Stimulated activated CD4-positive, alpha-beta T cell treated with anti-CD3 and anti-CD28 coated beads, Interleukin-4, amount 100 ng/mL, for 48 hours (primary cell): ENCODE measurements around the gene OR5H1.
"Not testable (repeated sequence)": the region's sequence is repeated elsewhere in the genome, so short reads cannot be mapped to it uniquely, and the experiment has no call there.

Experiments used
- DNase-seq, 2 donors: peaks; one replicate each; pipeline ENCODE4 v3.0.0-alpha.2; 2020; ENCODE audit warnings: low read depth in 2 of 2

OR5H1 gene

DNA sequence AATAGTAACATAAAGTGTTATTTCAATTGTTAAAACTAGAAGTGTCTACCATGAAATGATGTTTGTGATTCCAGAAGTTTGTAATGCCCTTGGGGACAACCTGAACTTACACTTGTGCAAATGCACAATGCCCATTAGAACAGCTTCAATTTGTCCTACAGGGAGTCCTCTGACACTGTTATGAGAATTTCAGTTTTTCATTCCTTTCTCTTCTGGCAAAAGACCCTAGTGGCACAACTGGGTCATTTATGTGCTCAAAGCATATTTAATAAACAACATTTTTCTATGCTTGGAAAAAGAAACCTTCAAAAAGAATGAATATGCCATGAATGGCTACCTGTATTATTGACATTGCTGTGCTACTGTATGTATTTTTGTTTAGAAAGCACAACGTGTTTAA lies at the start of gene OR5H1:
Gene OR5H1 (plus strand): TSS at position 301 of the 400 bp plus-strand sequence. CDS start 1,977 bp downstream, outside the sequence.
- no peak for DNase-seq

GRCh38 chr3:98086873-98087272 lies 43.6 kb upstream of the OR5H1 start, which contains the start of gene OR5AC2:
TSS of gene OR5AC2 (plus strand) at chr3:98087173. CDS start at chr3:98087173, 0 bp downstream.
- no peak for DNase-seq

DNA sequence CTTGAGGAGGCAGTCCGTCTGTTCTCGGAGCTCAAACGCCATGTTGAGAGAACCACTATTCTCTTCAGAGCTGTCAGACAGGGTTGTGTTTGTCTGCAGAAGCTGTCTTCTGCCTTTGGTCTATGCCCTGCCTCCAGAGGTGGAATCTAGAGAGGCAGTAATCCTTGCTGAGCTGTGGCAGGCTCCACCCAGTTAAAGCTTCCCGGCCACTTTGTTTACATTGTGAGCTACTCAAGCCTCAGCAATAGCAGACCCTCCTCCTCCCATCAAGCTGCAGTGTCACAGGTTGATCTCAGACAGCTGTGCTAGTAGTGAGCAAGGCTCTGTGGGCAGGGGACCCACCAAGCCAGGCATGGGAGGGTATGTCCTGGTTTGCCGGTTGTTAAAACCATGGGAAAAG lies 34.6 kb upstream of the OR5H1 start:
- DNase-seq: no peak

DNA sequence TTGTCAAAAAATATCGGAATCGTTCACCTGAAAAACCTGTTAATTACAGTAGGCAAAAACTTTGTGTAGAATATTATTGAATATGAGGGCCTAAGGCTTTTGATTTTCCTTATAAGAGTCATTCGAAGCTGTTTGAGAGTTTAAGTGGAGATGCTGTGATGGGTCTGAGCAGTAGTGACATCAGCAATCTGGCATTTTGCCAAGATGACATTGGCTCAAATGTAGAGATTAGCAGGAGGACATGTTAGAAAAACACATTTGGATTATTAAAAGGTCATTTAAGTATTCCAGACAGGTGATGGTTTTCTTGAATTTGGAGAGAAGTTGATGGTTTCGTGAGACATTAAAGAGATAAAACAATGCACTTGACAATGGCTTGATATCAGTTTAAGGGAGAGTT lies 30.7 kb upstream of the OR5H1 start:
- no peak for DNase-seq

DNA sequence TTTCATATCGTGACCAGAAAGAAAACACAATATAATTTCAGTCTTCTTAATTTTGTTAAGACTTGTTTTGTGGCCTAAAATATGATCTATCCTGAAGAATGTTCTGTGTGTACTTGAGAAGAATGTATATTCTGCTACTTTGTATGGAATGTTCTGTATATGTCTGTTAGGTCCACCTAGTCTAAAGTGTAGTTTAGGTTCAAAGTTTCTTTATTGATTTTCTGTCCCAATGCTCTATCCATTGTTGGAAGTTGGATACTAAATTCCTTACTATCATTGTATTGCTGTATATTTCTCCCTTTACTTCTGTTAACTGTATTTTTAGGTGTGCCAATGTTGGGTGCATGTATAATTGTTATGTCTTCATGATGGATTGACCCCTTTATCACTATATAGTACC lies 22.4 kb upstream of the OR5H1 start:
- no peak for DNase-seq

GRCh38 chr3:98109807-98110549 lies 20.5 kb upstream of the OR5H1 start:
- no peak for DNase-seq

GRCh38 chr3:98110550-98110908 lies 20.0 kb upstream of the OR5H1 start:
- DNase-seq: no peak

DNA sequence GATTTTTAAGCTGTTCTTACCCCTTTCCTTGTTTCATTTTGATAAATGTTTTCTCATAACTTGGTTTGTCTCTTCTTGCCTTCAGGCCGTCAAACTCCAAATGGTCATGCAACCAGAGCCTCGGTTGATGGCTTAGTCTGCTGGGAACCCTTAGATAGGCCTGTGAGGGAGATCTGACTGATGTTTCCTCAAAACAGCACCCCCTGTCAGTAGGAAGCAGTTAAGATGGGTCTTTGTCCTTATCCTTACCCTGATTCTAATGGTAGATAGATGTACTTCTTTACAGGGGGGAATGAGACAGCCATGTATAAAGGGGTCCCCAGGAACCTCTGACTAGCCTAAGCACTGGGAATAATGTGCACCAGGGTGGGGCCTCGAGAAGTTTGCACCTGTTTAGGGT lies 16.3 kb upstream of the OR5H1 start:
- DNase-seq: no peak

DNA sequence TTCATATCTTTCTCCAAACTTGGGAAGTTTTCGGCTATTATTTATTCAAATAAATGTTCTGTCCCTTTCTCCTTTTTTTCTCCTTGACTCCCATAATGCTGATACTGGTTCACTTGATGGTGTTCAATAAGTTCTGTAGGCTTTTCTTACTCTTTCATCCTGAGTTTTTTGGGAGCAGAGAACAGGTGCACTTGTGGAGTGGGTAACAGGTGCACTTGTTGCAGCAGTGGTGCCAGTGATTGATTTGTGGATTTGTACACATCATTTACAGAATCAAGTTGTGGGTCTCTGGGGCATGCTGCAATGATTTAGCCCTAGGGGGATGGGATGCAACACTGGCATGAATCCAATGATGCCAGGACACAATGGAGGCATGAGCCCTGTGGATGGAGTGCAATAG lies 14.8 kb upstream of the OR5H1 start:
- no peak for DNase-seq

GRCh38 chr3:98136631-98137030 lies 6.1 kb downstream of the OR5H1 start:
- no peak for DNase-seq

DNA sequence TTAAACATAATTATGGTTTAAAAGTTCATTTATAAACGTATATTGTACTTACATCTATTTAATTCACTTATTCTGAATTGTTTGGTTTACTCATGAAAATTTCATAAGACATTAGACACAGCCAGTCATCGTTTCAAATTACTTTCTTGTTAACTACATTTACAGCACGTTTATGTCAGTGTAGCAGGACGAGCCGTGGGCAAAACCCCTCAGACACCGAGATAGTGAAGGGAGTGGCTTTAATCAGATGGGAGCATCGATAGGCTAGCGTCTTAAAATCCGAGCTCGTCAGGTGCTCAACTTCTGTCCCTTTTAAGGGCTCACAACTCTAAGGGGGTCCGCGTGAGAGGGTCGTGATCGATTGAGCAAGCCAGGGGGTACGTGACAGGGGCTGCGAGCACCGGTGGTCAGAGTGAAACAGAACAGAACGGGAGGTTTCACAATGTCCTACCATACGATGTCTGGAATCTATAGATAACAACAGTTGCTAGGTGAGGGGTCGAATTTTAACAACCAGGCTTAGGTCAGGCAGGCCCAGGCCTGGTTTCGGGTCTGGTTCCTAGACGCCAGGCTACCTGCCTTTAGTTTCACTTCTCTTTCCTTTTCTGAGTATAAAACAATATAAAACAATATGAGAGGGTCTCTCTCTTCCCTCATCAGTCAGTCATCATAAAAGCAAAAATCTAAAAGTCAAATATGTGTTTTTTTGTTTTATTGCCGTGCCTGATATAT lies 7.5 kb downstream of the OR5H1 start:
- DNase-seq: not testable (repeated sequence)

DNA sequence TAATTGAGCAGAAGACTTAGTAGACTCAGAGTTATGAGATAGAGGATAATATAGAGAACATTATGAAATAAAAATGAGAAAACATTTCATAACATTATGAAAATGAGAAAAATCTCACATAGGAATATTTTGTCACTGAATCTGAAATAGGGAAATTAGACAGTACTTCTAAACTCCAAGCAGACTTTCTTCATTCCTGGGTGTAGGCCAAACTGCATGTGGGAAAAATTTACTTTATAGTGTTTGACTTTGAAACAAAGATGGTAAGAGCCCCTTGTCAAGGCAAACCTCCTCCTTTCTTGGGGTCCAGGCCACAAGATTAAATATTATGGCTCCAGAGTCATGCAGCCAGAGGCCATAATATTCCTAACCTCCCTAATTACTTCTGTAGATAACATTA lies 10.0 kb downstream of the OR5H1 start:
- DNase-seq: no peak

DNA sequence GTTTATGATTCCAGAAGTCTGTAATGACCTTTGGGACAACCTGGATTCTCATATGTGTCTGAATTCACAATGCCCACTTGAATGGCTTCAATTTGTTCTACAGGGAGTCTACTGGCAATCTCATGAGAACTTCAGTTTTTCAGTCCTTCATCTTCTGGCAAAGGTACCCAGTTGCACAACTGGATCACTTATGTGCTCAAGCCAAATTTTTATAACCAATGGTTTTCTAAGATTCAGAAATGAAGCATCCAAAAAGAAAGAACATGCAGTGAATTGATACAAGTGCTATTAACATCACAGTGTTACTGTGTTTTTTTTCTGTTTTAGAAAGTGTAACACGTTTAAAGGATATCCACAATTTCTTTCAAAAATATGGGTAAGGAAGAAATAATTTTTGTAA lies 16.7 kb downstream of the OR5H1 start, which contains the start of gene OR5H14:
Gene OR5H14 (plus strand): TSS at position 301 of the 400 bp plus-strand sequence. CDS start 1,907 bp downstream, outside the sequence.
- DNase-seq: no peak

DNA sequence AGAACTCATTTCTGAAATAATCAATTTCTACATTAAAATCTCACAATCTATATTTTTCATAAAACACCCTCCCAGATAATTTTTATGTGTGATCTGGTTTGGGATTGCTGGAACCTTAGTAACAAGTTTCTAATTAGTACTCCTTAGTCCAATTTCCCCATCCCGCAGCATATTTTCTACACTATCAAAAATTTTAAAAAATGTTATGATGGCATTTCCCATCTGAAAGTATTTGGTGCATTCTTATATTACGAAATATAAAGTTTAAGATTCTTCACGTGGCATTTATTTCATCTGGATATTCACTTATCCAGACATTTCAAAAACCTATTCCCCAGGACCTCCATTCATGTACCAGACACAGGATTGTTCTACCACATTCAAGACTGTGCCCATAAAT lies 18.2 kb downstream of the OR5H1 start:
- no peak for DNase-seq

DNA sequence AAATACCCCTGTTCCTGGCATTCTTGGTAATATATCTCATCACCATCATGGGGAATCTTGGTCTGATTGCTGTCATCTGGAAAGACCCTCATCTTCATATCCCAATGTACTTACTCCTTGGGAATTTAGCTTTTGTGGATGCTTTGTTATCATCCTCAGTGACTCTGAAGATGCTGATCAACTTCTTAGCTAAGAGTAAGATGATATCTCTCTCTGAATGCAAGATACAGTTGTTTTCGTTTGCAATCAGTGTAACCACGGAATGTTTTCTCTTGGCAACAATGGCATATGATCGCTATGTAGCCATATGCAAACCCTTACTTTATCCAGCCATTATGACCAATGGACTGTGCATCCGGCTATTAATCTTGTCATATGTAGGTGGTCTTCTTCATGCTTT lies 18.9 kb downstream of the OR5H1 start:
- DNase-seq: not testable (repeated sequence)

- no peak for DNase-seq
These were observed 20.7 kb downstream of the OR5H1 start for GRCh38 chr3:98151241-98151640.

DNA sequence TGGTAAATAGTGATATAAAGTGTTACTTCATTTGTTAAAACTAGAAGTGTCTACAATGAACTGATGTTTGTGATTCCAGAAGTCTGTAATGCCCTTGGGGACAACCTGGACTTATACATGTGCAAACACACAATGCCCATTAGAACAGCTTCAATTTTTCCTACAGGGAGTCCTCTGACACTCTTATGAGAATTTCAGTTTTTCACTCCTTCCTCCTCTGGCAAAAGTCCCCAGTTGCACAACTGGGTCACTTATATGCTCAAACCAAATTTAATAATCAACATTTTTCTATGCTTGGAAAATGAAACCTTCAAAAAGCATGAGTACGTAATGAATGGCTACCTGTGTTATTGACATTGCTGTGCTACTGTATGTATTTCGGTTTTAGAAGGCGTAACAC lies 35.9 kb downstream of the OR5H1 start, which contains the start of gene OR5H15:
Gene OR5H15 (plus strand): TSS at position 301 of the 400 bp plus-strand sequence. CDS start 2,004 bp downstream, outside the sequence.
- no peak for DNase-seq

DNA sequence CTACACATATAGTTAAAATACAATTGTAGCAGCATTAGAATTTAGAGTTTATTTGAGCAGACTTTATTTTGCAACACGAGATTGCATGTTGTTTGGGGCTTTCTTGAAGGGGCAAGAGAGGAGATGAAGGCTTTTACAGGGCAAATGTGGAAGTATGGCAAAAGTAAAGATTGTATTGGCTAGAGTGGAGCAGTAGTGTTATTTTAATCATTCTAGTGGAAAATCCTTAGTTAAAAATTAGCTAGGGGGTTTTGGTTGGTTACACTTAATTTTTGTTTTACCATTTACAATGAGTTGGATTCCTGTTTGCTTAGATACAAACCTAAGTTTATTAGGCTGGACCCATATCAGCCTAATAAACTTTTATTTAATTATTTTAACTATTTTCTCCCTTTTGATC lies 40.5 kb downstream of the OR5H1 start:
- DNase-seq: no peak

DNA sequence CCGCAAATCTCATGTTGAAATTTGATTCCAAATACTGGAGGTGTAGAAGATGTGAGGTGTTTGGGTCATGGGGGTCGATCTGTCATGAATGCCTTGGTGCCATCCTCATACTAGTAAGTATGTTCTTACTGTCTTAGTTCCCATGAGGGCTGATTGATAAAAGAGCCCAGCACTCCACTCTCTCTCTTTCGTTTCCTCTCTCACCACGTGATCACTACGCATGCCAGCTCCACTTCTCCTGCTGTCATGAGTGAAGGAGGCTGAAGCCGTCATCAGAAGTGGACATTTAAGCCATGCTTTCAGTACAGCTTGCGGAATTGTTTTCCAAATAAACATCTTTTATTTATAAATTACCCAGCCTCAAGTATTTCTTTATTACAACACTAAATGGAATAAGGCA lies 42.1 kb downstream of the OR5H1 start:
- DNase-seq: no peak

GRCh38 chr3:98180319-98180890 lies 49.9 kb downstream of the OR5H1 start:
- no peak for DNase-seq

GRCh38 chr3:98182196-98182595 lies 51.7 kb downstream of the OR5H1 start:
- DNase-seq: no peak

DNA sequence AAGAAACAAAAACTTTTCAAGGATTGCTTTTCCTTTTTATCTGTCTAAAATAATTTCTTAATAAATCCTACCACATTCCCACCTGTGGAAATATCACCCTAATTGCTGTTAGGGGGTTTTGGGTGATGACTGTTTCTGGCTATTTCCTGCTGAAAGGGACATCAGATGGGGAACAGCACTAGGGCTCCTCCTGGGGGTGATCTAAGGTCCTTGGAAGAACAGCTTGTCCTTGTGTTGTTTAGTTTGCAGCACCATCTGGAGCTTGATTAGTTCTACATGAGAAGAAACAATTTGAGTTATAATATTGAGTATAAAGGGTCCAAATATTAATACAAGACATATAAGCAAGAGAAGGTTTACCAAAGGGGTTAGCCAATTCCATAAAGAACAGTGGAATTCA lies 54.7 kb downstream of the OR5H1 start:
- no peak for DNase-seq
